NCI-H2196 treated with DMSO at 0.1 percent for 48 hours (cell line): ENCODE measurements around the gene SGPP1.
"Not testable (repeated sequence)": the region's sequence is repeated elsewhere in the genome, so short reads cannot be mapped to it uniquely, and the experiment has no call there.

ENCODE experiments used
- DNase-seq: peaks from one replicate; lab custom pipeline; 2025; ENCODE audit not compliant: unreplicated experiment; lab: John Stamatoyannopoulos, UW

Gene SGPP1

GRCh38 chr14:63641473-63642228 is 86.2 kb downstream of the SGPP1 start, which contains the start of gene WDR89:
TSS of gene WDR89 (minus strand) at chr14:63641871. CDS start at chr14:63599942, 41,929 bp downstream.
- peak; percentile 99 for DNase-seq

- no peak for DNase-seq
Observed at GRCh38 chr14:63638493-63638892, 89.4 kb downstream of the SGPP1 start.

GRCh38 chr14:63636094-63636635 is 91.7 kb downstream of the SGPP1 start:
- DNase-seq, result not testable (repeated sequence)
